NCI-H2081 (cell line): ENCODE results near the gene EID2B.

Experiments
- DNase-seq, 2 experiments: peaks; one replicate each; lab custom pipeline; 2025; lab: John Stamatoyannopoulos, UW

EID2B gene

DNA sequence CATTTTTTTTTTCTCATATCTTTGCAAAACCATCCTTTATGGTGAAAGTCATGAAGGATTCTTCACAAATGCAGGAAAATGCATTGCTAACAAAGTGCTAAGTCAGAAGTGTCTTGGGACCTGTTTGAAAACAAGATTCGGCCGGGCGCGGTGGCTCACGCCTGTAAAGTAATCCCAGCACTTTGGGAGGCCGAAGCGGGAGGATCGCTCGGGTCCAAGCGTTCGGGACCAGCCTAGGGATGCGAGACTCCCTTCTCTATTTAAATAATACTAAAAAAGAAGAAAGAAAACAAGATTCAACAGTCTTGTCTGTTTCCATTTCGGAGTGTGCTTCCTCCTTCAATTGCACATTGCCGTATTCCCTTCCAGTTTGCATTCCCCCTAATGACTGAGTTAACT lies 819 bp downstream of the EID2B start:
- no peak for DNase-seq

DNA sequence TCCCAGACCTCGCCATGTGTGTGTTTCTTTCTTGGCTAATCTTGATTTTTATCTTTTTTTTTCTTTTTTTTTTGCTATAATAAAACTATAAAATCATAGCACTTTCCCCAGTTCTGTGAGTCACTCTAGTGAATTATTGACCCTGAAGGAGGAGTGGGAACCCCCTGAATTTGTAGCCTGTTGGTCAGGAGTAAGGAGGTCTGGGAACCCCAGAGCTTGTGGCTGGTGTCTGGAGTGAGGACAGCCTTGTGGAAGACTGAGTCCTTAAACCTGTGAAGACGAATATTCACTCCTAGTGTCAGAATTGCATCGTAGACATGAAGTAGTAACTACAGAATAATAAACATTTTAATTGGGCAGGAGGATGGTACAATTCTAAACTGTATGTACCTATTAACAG lies 7.4 kb downstream of the EID2B start:
- DNase-seq, result no peak

DNA sequence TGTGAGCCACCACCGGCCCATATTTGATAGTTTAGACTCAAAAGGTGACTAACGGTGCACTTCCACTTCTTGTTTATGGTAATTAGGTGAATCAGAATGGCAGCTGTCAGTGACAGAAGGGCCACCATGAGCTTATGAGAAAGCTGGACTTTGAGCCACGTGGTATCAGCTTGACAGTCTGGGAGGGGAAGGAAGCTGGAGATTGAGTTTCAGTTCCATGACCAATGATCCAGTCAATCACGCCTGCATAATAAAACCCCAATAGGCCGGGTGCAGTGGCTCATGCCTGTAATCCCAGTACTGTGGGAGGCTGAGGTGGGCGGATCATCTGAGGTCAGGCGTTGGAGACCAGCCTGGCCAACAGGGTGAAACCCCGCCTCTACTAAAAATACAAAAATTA lies 8.2 kb downstream of the EID2B start:
- no peak for DNase-seq

DNA sequence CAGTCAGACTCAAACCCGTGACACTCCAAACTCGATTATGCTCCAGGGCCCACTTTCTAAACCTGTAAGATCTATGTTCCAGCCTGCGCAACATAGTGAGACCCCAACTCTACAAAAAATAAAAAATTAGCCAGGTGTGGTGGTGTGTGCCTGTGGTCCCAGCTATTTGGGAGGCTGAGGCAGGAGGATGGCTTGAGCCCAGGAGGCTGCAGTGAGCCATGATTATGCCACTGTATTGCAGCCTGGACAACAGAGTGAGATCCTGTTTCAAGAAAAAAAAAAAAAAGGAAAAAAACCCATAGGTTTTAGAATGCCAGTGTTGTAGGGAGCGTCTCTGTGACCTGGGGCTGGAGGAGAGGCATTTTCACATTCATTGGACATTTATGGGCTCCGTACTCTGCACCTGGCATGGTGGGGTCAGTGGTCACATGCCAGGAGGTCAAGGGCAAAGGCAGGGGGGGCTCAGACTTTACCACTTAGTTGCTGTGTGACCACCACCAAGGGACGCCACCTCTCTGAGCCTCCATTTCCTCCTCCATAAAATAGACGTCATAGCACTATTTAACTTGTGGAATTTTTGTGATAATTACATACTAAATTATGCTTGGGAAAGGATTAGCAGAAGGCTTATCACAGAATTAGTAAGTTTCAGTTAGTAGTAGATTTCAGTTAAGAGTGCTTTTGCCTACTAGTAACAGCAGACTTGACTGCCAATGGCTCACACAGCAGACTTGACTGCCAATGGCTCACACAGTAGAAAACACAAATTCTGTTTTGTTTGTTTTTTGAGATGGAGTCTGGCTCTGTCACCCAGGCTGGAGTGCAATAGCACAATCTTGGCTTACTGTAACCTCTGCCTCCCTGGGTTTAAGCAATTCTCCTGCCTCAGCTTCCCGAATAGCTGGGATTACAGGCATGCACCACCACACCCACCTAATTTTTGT lies 11.8 kb downstream of the EID2B start:
- DNase-seq, result no peak

DNA sequence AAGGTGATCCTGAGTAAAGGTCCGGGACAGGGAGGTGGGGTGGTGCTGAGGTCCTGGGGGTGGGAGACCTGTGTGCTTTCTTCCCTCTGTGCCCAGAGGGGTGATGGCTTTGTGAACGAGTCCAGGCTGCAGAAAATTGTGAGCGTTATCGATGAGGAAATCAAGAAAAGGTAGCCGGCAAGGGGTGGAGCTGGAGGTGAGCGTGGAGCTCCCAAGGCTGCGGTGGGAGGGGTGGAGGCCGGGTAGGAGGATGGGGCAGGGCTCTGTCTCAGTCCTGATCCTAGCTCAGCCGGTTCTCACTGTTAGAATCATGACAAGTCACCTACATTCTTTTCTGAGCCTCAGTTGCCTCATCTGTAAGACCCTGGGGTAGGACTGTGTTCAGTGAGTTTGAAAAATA lies 13.7 kb downstream of the EID2B start:
- DNase-seq, result no peak

DNA sequence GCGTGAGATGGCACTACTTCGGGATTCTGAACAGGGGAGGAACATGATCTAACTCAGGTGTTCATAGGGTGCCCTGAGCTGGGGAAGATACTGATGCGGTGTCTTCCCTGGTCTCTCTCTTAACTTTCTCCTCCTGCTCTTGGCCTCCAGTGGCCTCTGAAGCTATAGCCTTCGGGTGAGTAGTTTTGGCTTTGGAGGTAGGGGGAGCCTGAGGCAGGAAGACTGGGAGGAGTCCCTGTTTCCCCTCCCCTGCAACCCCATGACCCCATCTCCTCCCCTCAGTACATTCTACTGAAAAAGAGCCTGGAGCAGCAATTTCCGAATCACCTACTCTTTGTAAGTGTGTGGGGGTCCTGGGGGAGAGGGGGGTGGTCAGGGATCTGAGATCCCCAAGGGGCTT lies 14.2 kb downstream of the EID2B start:
- DNase-seq, result no peak

GRCh38 chr19:39517432-39517831 lies 15.2 kb downstream of the EID2B start:
- no peak for DNase-seq

- DNase-seq, result no peak
Observed at GRCh38 chr19:39516270-39516669, 16.4 kb downstream of the EID2B start.

- DNase-seq, result no peak
Observed at GRCh38 chr19:39515551-39516191, 17.0 kb downstream of the EID2B start.

- peak in 1 of 2 experiments; percentile 3 for DNase-seq
Observed at GRCh38 chr19:39514840-39515550, 17.7 kb downstream of the EID2B start, which contains the start of gene SELENOV. TSS of gene SELENOV (plus strand) at chr19:39515139. CDS start at chr19:39515213, 74 bp downstream.

GRCh38 chr19:39512988-39513387 lies 19.7 kb downstream of the EID2B start:
- DNase-seq, result no peak

DNA sequence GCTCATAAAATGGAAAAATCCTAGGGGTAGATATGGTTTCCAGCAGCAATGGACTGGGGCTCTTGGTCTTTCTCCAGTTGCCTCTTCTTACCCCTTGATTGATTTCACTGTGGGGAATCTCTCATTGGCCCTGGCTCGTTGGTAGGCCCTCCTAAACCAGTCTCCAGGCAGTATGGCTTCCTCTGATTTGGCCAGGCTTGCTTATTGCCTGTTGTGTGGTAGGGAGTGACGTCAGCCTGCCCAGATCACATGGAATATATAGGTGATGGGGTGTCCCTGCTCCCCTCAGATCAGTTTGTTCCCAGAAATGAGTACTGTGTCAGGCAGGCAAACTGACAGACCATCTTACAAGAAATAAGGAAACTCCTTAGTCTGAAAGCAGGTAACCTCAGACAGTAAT lies 23.4 kb downstream of the EID2B start:
- DNase-seq, result no peak

DNA sequence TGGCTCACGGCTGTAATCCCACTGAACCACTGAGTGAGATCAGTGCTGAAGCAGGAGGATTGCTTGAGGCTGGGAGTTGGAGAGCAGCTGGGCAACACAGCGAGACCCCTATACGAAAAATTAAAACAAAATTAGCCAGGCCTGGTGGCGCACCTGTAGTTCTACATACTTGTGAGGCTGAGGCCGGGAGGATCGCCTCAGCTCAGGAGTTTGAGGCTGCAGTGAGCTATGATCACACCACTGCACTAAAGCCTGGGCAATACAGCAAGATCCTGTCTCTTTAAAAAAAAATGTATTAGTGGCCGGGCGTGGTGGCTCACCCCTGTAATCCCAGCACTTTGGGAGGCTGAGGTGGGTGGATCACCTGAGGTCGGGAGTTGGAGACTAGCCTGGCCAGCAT lies 24.0 kb downstream of the EID2B start:
- no peak for DNase-seq

- DNase-seq, result peak in 1 of 2 experiments; percentile 4
Observed at GRCh38 chr19:39507715-39508364, 24.8 kb downstream of the EID2B start.

- peak; percentile 65 to 81 for DNase-seq
Observed at GRCh38 chr19:39506944-39507714, 25.5 kb downstream of the EID2B start.

DNA sequence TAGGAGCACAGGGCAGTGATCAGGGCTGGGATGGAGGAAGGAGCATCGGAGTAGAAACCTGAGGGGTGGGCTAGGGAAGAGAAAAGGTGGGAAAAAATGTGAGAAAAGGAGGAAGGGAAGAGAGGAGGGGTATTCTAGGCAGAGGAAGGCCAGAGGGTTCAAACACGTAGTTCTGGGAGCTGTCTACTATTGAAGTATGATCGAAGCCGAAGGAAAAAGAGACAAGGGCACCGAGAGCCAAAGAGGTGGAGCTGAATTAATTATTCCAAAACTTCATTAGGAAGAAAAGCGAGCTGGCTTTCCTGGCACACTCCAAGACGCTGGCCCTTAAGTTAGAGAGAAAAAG lies 26.1 kb downstream of the EID2B start:
- no peak for DNase-seq

DNA sequence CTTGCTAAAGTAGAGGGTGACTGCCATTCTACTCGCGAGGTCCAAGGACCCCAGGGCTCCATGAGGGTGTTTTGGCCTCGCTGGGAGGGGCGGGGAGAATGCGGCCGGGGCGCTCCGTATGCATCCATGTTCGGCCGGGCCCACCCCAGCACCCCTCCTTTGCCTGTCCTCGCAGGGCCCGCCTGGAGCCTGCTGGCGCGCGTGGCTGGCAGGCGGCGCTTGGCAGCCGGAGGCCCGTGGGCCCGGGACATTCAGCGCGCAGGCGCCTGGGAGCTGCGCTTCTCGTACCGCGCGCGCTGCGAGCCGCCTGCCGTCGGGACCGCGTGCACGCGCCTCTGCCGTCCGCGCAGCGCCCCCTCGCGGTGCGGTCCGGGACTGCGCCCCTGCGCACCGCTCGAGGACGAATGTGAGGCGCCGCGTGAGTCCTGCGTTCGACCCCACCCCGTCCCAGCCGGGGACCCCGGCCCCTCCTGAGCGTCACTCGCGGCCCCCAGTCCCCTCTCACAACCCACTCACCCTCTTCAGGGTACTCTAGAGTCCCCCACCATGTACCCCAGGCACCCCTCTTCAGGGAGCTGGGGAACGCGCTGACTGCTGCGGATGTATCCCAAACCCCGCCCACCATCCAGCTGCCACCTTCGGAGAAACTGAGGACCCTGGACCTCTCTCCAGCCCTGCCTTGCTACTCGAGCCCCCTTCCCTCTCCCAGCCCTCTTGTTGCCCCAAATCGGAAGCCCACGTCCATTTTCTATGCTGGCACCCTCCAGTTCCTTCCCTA lies 29.8 kb downstream of the EID2B start:
- DNase-seq, result no peak

DNA sequence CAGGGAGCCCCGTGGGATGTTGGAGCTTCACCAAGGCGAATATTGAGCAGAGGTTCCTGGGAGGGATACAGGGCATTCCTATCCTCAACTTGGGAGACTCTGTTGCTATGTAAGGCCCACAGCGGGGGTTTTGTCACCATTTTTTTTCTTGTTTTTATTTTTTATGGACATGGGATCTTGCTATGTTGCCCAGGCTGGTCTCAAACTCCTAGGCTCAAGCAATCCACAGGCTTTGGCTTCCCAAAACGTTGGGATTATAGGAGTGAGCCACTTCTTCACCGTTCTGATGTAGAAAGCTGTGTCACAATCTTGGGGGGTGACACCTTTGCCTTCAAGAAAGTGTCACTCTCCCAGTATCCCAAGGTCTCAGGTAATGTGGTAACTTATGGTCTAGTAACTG lies 31.3 kb downstream of the EID2B start:
- DNase-seq, result no peak

GRCh38 chr19:39500543-39500942 lies 32.1 kb downstream of the EID2B start:
- DNase-seq, result no peak

GRCh38 chr19:39499932-39500331 lies 32.7 kb downstream of the EID2B start:
- no peak for DNase-seq
